Activated CD8-positive, alpha-beta memory T cell treated with anti-CD3 and anti-CD28 coated beads, Interleukin-2, amount 50 U/mL, for 24 hours (primary cell): ENCODE data around the gene ZNF185.
"Not testable (repeated sequence)": the region's sequence is repeated elsewhere in the genome, so short reads cannot be mapped to it uniquely, and the experiment has no call there.

ENCODE experiments used
- DNase-seq: peaks from one replicate; pipeline ENCODE4 v3.0.0-alpha.2; 2020; ENCODE audit errors: extremely low read depth

The ZNF185 gene

DNA sequence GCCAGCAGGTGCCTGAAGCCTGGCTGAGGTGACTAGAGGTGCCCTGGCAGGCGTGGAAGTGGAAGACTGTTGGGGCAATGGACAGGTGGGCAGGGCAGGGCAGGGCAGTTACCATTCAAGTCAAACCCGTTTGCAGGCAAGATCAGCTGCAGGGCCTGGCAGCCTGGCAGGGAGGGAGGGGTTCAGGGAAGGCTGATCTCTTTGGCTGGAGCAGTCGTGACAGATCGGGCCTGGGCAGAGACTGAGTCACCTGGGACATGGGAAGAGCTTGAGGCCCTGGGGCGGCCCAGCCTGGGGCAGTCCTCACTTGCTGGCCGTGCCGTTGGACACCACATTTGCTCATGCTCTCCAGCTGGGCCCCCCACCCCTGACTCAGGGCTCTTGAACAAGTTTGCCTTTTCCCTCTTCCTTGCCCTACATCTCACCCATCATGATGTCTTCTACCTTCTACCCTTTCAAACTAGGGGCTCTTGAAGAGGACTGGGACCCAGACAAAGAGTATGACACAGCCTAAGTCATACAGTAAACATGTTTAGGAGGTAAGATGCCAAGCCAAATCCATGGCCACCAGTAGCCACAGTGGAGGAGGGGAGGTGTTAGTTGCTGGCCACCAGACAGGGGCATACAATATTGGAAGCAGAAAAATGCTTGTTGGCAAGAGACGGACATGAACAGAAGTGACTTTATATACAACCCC, 2.0 kb upstream of the ZNF185 start:
- DNase-seq: no peak

DNA sequence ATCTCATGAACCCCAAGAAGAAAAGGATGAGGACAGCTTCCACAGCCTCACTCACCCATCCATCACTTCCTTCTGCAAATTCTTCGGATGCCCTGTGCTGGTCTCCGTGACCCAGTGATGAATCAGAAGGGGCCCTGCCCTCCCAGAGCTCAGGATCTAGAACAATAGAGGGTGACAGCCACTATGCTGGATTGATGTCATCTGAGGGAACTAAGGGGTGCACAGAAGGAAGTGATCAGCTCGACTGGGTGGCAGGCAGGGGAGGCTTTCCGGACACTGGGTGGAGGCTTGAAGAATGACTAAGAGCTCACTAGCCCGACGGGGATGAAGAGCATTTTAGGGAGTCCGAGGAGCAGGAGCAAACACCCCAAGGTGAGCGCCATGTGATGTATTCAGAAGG, 1.4 kb upstream of the ZNF185 start:
- no peak for DNase-seq

DNA sequence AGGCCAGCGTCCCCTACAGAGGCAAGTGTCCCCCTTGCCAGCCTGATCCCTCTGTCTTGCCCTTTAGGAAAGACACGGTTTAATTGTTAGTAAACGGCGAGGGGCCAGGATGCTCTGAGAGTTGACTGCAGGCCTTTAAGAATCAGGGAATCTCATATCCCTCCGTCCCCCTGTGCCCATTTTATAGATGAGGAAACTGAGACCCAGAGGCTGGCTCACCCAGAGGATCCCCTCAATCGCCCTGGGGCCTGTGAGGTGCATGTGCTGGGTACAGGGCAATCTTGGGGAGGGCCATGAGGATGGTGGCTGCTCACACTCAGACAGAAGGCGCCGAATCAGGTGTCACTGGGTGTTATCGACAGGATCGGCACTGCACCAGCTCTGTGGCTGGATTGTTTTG, 575 bp downstream of the ZNF185 start:
- no peak for DNase-seq

- DNase-seq: no peak
These were observed 1.4 kb downstream of the ZNF185 start for GRCh38 chrX:152899111-152899873.

DNA sequence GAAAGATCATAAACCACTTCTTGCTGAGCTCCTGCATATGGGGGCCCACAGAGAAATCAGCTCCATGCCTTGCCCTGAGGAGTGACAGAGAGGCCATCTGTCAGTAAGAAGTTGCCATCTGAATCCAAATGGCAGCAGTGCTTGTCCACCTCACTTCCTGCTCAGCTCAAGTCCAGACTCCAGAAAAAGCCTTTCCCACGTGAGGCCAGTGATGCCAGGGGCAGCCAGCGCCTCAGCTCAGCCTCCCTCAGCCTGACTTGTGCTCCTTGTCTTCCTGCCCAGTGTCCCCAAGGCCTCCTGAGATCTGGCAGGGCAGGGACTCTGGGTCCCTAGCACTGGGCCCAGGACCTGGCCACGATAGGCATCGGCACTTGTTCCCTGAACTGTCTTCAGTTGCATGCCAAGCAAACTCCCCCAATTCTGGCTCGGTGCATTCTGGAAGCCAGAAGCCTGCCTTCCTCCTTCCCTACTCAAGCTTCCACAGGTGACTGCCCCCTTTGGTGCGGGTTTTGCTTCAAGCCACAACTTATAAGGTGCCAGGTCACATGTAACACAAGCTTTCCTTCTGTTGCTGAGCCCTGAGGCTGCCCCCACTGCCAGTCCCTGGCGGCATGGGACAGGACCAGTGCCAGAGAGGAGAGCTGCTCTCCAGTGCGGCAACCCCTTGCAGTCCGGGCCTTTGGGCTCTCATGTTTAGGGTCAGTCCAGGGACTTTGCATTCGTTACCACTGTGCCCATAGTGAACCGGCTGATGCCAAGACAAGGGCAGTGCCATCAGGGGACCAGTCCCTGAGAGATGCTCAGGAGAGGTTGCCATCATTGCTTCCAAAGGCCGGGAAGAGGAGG, 2.2 kb downstream of the ZNF185 start:
- DNase-seq: no peak

DNA sequence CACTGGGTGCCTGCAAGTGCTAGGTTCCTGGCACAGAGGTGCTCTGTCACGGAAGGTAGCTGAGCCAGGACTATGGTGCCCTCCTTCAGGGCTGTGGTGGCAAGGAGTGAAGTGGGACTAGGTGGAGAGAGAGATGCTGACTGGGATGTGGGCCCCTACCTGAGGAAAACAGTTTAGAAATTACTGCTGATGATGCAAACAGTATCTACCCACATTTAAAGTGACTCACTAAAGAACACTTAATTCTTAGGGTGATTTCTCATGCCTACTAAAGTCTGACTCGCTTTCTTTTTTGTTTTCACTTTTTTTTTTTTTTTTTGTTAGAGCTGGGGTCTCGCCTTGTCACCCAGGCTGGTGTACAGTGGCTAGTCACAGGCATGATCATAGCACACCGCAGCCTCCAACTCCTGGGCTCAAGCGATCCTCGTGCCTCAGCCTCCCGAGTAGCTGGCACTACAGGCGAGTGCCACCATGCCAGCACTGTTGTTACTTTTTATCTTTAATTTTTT, 3.1 kb downstream of the ZNF185 start:
- DNase-seq: no peak

GRCh38 chrX:152901816-152902501, 4.1 kb downstream of the ZNF185 start:
- DNase-seq: no peak

DNA sequence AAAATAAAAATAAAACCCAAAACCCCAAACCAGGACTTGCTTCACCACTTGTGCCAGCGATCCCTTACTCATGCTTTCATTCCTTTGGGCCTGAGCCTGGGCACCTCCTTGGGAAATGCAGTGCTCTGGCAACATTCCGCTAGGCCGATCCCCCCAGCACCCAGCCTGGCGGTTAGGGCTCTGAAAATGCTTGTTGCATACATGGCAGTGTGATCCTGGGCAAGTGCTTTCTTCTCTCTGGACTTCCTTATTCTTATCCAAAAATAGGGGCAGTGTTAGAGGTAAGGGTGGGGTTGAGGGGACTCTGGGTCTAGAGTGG, 4.6 kb downstream of the ZNF185 start:
- DNase-seq: no peak

- no peak for DNase-seq
These were observed 5.7 kb downstream of the ZNF185 start for GRCh38 chrX:152903589-152903988.

GRCh38 chrX:152904151-152905080, 6.5 kb downstream of the ZNF185 start:
- DNase-seq: no peak

DNA sequence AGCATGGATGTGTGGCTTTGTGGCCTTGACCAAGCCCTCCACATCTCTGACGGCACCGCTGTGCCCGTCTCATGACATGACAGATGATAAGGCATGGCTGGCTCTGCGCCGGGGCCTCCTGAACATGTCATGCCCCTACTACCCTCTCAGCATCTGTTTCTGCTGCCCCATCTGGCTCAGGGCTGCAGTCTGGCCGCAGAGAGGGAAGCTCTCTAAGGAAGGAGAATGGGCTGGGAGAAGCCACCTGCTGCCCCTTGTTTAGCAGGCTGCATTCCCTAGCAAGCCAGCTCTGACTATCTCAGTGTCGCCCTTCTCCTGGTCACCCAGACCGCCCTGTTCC, 7.2 kb downstream of the ZNF185 start:
- no peak for DNase-seq

DNA sequence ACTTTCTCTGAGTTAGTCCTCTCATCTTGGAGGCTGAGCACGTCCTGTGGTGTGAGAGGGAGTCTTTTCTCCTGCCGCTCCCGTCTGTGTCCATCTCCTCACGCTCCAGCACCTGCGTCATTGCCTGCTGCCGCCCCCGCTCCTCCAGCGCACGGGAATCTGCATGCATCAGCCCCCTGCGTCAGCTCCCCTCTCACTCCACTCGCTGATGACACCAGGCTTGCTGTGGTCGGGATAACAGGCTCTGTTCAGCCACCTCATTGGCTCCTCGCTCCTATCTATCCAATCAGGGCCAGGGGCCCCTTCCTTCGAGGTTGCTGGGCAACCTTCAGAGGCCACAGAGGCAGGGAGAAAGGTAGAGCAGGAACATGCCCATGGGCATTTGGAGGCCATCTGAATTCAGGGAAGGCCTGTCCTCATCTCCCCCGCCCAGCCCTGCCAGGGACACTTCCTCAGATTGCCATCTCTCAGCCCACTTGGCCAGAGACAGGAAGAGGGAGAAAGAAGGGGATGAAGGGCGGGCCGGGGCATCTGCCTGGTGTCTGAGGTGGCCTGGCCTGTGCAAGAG, 9.3 kb downstream of the ZNF185 start:
- no peak for DNase-seq

GRCh38 chrX:152908486-152908885, 10.6 kb downstream of the ZNF185 start:
- no peak for DNase-seq

DNA sequence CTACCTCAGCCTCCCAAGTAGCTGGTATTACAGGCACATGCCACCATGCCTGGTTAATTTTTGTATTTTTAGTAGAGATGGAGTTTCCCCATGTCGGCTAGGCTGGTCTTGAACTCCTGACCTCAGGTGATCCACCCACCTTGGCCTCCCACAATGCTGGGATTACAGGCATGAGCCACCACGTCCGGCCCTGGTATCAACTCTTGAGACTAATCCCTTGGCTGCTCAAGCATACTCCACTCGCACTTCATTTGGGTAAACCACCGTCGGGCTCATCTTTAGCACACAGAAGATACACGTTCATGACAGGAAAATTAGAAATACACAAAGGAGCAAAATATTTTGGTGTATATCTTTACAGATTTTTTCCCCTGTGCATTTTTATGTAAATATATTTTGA, 12.2 kb downstream of the ZNF185 start:
- not testable (repeated sequence) for DNase-seq

DNA sequence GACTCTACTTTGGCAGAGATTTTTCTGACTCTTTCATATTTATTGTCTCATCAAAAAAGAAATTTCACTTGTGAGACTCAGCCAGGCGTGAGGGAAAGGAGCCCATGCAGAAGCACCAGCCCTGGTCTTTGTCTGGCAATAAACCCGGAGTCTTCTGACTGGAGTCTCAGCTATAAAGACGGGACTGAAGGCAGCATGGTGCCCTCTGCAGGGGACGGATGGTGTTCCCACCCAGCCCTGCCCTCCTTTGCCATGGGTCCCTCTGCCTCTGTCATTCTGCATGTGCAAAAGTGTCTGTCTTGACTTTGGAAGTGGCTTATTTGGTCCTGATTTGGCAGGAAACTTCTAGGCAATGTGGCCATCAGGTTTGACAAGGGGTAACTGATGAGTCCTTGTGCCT, 14.2 kb downstream of the ZNF185 start:
- DNase-seq: no peak

- no peak for DNase-seq
These were observed 14.8 kb downstream of the ZNF185 start for GRCh38 chrX:152912641-152913040.

DNA sequence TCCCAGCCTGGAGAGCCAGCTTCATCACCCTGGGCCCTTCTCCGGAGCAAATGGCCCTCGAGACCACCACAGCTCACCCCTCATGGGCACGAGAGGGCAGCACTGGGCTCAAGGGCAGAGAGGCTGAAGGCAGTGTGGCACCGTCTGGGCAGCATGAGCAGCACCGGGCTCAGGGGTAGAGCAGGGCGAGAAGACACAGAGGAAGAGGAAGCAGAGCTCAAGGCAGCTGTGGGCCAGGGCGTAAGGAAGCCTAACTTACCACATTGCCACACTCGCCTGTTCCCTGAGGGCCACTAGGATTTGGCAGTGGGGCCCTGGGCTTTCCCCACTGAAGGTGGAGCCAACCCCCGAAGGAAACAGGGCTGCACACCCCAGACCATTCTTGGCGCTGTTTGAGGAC, 15.5 kb downstream of the ZNF185 start:
- no peak for DNase-seq

GRCh38 chrX:152913910-152914309, 16.0 kb downstream of the ZNF185 start:
- no peak for DNase-seq

DNA sequence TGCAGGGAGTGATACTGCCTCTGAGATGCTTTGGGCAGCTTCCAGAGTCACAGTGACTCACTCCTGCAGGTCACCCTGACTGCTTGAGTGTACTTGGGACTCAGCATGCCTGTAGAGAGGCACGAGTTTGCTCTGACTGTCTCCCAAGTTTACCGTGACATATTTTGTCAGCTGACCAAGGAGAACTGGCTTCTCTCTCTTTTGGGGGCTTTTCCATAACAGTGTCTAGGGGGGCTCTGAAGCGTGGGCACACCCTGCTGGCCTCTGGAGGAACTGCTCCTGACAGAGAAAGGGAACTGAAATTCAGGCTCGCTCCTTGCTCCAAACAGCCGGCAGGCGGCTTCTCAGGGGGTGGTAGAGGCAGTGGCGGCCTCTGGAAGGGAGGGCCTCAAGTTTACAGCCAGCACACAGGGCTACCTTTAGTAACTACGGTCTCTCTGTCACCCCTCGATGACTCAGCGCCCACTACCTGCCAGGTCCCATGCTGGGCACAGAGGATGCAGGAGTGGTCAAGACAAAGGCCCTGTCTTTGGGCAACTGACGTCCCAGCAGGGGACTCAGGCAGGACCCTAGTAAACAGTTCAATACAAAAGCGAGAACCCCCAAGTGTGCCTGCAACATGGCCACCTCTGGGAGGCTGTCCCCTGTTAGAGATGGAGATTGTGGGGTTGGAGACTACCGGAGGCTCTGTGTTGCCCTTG, 17.8 kb downstream of the ZNF185 start:
- no peak for DNase-seq
